NK-92 (cell line): ENCODE data around the gene METTL9.

Source experiments
- DNase-seq: peaks from one replicate; lab custom pipeline; 2025; ENCODE audit not compliant: unreplicated experiment; lab: John Stamatoyannopoulos, UW

The METTL9 gene

DNA sequence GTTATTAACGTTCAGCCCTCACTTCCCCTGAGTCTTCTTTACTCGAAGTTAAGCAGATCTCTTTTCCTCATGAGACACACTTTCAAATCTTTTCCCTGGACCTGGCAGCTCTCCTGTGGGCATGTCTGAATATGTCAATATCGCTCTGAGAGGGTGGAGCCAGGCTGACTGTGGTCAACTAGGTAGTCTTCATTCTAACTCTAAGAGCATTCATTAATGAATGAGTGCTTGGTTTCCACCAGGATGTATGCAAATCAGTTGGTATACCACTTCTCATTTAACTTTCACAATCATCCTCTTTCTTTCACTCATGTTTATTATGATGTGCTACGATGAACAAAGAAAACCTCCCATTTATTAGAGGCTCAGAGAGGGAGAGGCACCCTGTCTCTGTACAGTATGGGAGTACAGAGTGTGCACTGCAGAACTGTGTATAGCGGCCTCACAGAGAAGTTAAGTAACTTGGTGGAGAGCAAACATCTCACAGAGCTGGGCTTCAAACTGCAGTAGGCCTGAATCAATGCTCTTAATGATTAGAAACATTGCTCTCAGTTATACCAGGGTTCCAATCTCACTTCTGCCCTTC is 104.3 kb downstream of the METTL9 start:
- DNase-seq = no peak

DNA sequence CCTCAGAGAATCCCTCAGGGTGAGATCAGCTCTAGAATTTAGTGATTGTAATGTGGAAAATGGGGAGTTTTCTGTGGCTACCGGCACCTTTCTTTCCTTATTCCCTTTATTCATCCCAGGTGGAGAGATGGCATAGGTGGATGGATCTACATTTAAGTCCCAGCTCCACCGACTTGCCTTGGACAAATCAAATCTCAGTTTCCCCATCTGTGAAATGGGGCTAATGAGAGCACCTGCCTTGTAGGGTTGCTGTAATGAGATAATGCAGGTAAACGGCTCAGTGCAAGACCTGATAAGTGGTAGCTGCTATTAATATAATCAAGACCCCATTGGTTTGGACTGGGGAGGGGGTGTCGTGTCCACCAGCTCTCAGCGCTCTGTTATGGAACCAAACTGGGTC is 104.9 kb downstream of the METTL9 start:
- DNase-seq = no peak

DNA sequence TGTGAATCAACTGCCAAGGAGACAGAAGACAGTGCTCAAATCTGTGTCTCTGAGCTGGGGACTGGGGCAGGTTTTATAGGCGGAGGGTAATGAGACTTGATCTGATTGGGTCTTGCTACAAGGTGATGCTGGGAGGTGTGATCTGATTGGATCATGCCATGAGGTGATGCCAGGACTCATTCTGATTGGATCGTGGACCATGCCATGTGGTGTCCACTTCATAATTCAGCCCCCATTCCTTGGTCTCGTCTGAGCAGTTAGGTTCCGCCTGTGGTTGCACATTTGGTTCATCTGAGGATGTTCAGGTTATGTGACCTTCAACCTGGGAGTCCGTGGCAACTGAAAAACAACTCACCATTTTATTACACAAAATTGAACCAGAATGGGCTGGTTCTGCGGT is 105.4 kb downstream of the METTL9 start:
- no peak for DNase-seq
